IMR-90 (cell line): ENCODE measurements around the gene AGR3.

Experiments used
- CEBPB ChIP-seq: IDR thresholded peaks from 2 replicates; pipeline ENCODE4 v1.6.1; 2012; ENCODE audit warnings: low read depth, low read length, improper control_type of control experiment
- CHD1 ChIP-seq: IDR thresholded peaks from 2 replicates; pipeline ENCODE4 v1.6.1; 2012; ENCODE audit warnings: low read depth, low read length, improper control_type of control experiment
- CTCF ChIP-seq: conservative IDR thresholded peaks from 2 replicates; pipeline ENCODE4 v1.5.1; 2012; ENCODE audit warnings: mild to moderate bottlenecking, low read depth, low read length, improper control_type of control experiment
- ELK1 ChIP-seq: fragments of 150-350 bp; IDR thresholded peaks from 2 replicates; pipeline ENCODE4 v1.6.1; 2016; ENCODE audit warnings: low read depth, mild to moderate bottlenecking, low read length, moderate library complexity, borderline replicate concordance
- FOS ChIP-seq: fragments of 150-350 bp; IDR thresholded peaks from 2 replicates; pipeline ENCODE4 v1.6.1; 2016; ENCODE audit warnings: low read depth, low read length
- MAFK ChIP-seq: IDR thresholded peaks from 2 replicates; pipeline ENCODE4 v1.6.1; 2012; ENCODE audit warnings: low read depth, low read length, improper control_type of control experiment
- MAZ ChIP-seq: IDR thresholded peaks from 2 replicates; pipeline ENCODE4 v1.6.1; 2012; ENCODE audit warnings: low read depth, mild to moderate bottlenecking, low read length, improper control_type of control experiment, moderate library complexity, borderline replicate concordance
- MXI1 ChIP-seq: IDR thresholded peaks from 2 replicates; pipeline ENCODE4 v1.6.1; 2012; ENCODE audit warnings: low read depth, mild to moderate bottlenecking, low read length, moderate library complexity, borderline replicate concordance
- POLR2A ChIP-seq: IDR thresholded peaks from 2 replicates; pipeline ENCODE4 v1.6.1; 2012; ENCODE audit warnings: mild to moderate bottlenecking, low read depth, low read length
- RAD21 ChIP-seq: IDR thresholded peaks from 2 replicates; pipeline ENCODE4 v1.6.1; 2012; ENCODE audit warnings: low read length, improper control_type of control experiment
- RCOR1 ChIP-seq: IDR thresholded peaks from 2 replicates; pipeline ENCODE4 v1.6.1; 2012; ENCODE audit warnings: mild to moderate bottlenecking, low read length, improper control_type of control experiment; ENCODE audit not compliant: insufficient replicate concordance
- RFX5 ChIP-seq: IDR thresholded peaks from 2 replicates; pipeline ENCODE4 v1.8.0; 2012; ENCODE audit warnings: low read depth, mild to moderate bottlenecking, low read length, moderate library complexity

DNA sequence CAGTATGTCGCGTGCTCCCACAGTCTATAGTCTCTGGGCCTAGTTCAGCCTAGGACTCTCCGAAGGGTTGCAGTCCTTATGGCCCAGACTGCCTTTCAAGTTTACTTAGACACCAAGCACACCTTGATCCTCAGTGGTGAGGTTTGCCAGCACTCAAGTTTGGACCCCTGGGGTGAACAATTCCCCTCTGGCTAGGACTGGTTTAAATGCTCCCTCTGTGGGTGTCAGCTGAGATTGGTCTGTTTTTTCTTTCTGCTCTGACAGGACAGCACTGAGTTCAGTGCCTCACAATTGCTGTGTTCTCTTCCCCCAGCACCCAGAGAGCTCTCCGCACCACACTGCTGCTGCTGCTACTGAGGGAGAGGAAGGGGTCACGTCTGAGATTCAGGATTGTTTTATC lies 31.9 kb upstream of the AGR3 start:
- TF ChIP-seq CTCF (no peak), CHD1 (no peak), RAD21 (no peak), POLR2A (no peak), MXI1 (no peak), CEBPB (no peak), FOS (no peak), MAZ (no peak), RCOR1 (no peak), RFX5 (no peak), MAFK (no peak), ELK1 (no peak)
